ENCODE measurements around the gene PXN.
"Not testable (repeated sequence)": the region's sequence is repeated elsewhere in the genome, so short reads cannot be mapped to it uniquely, and the experiment has no call there.

The PXN gene

DNA sequence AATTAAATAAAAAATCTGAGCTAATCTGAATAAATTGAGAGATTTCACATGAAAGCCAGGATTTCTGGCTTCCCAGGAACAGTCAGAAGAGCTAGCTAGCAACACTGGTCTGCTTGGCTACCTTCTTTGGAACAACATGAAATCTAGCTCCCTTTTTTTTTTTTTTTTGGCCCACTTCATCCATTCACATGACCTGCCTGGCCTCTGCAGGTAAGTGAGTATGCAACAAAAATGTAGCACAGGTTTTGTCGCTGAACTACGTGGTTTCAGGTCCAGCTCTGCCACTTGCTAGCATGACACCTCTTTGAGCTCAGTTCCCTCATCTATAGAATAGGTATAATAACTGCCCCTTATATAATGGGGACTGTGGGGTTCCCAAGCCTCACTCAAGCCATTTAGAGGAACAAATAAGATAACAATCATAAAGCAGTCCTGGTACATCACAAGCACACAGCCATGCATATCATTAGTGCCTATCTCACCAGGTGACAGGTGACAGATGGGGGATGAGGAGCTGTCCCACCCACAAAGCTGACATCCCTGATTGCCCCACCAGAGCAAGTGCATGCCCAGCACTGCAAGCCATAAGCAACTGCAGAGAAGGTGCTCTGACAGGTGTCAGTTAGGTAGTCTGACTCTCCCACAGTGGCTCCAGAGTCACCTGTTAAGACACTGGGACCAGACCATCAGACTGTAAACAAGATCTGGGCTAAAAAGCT lies 25.6 kb downstream of the PXN start:
- no peak for DNase-seq

- DNase-seq, result no peak
These were observed 26.6 kb downstream of the PXN start for GRCh38 chr12:120238839-120239445.

DNA sequence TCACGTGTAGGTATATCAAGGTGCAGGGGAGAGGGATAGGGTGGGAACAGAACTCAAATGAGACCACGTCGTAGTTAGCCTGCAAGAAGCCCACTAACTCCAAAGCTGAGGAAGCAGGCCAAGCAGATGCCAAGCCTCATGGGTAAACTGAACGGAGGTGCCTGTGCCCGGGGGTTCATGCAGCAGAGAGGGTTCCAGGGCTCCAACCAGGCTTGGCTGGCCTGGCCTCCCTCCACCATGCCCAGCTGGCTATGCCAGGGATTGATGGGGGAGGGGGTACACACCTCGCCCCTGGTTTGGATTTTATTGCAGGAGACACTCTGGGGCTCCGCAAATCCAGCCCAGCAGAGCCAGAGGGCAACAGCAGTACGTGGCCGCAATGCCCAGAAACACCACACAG lies 27.3 kb downstream of the PXN start:
- no peak for DNase-seq

GRCh38 chr12:120237360-120238171 lies 28.0 kb downstream of the PXN start:
- no peak for DNase-seq

- not testable (repeated sequence) for DNase-seq
These were observed 28.7 kb downstream of the PXN start for GRCh38 chr12:120236809-120237208.

GRCh38 chr12:120235369-120236323 lies 29.9 kb downstream of the PXN start:
- DNase-seq, result no peak

DNA sequence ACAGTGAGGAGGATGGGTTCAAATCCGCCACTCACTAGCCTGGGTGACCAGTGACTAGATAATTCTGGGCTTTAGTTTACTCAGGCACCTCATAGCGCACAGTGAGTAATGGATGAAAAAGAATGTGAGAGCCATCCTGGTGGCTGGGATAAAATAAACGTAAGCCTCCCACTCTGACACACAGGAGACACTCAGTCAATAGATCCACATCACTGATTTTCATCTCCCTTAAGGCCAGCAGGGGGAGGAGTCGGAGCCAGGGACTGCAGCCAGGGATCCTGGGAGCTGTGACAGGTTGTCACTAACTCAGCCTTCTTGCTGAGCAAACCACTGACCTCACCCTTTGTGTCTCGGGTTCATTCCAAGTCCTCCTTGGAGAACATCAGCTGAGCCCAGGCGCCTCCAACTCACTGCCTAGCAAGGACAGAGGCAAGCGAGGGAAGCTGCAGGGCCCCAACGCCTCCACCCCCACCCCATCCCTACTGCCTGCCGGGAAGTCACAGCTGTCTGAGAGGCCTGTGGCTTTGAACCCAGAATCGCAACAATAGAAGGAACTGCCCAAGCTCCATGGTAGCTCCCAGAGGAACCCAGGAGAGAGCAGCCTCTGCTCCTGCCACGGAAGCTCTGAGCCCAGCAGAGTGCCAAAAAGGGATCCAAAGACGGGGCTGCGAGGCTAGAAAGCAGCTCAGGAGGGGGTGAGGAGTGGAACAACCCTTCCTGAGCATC lies 30.7 kb downstream of the PXN start:
- peak; percentile 14 for DNase-seq

- no peak for DNase-seq
These were observed 34.1 kb downstream of the PXN start for GRCh38 chr12:120231316-120232011.

GRCh38 chr12:120230974-120231315 lies 34.6 kb downstream of the PXN start:
- no peak for DNase-seq

DNA sequence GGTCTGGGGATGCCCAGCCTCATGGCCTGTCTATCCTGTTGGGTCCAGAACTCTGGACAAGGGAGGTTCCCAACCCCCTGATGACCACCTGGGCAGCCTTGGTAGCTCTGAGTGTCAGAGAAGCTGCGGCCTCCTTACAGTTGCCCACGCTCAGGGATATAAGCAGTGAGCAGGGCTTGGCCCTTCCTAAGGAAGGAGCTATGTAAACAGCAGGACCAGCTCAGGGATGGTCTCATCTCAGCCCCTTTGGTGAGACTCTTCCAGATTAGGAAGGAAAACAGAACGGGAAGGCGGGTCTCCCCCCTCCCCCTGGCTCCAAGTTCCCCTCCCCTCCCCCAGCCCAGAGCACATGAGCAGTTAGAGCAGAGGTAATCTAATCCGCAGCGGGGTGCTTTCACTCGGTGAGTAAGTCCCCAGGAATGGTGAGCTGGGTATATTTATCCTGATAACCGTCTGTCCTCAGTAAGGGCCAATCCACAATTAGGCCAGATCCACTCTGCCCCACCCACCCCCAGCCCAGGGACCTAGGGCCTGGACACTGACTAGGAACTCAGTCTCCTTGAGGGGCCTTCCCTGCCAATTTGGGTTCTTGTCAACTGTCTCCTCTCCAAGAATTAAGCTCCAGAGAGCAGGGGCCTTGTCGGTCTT lies 35.1 kb downstream of the PXN start:
- DNase-seq, result no peak

DNA sequence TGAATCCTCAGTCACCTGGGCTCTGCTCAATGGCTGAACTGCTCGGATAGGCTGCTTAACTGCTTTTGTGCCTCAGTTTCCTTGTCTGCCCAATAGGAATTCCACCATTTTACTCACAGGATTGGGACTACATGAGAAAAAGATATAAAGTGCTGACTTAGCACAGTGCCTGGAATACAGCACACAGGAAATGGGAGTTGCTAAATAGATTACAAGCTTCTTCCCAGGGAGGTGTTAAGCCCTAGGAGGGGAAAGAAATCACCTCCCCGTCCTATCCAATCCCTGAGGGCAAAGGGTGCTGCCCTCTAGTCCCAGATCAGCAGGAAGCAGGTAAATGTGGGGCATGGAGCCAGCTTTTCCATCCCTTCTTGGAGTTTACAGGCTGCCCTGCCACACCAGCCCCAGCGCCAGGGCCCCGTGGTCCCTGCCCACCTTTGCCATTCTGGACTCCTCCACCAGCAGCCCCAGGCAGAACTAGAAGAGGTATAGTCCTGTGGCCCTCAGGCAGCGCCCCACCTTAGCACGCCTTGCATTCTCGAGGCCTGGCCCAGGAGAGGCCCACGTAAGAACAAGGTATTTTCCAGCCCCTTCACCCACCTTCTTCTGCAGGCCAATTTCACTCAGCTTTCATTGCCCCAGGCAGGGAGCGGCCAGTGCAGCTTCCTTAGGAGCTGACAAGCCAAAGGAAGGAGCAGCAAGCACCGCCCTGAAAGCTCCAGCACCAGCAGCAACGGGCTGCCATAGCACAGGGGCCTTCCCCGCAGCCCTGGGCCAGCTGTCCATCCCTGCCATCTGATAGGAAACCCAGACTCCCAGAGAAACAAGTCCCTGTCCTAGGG lies 35.8 kb downstream of the PXN start:
- no peak for DNase-seq

GRCh38 chr12:120229071-120229486 lies 36.5 kb downstream of the PXN start:
- no peak for DNase-seq

- DNase-seq, result peak; percentile 58
These were observed 37.0 kb downstream of the PXN start for GRCh38 chr12:120228291-120229070.

DNA sequence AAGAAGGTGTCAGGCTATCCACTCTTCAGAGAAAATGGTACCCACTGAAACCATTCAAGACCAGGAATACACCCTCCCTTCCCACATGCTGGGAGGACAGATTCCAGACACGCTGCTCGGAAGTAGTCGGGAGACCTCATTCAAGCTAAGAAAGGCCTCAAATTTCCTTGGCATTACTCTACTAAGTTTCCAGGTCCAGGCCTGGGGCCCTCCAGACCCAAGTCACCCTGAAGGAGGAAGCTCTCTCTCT lies 37.6 kb downstream of the PXN start:
- DNase-seq, result no peak

GRCh38 chr12:120227233-120228040 lies 38.1 kb downstream of the PXN start:
- no peak for DNase-seq

DNA sequence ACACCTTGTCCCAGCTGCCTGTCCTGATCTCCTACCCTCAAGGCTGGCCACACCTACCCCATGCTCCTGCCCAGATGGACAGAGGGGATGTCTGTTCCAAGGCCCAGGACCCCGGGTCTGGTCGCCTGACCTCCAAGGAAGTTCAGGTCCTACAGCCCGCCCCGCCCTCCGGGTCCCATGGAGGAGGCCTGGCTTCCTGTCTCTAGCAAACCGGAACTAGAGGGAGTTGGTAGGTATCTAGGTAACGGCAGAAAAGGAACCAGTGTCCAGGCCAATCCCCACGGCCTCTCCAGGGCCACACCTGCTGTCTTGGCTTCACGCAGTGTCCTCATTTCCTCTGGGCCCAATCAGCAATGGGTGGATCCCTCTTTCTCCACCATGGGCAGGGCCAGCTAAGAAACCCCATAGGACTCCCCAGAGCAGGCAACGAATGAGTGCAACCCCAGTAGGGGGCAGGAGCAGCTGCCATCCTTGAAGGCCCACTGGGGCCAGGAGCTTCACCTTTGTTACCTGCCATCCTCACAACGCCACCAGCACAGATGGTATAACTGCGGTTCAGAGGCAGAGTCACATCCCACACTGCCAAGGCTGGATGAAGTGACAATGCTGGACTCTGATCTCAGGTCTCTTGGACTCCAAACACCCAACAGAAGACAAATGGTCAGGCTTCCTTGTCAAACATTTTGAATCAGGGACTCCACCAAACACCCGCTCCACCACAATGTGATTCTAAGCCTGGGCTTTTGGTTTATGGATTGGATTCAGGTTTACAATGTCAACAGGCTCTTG lies 39.5 kb downstream of the PXN start:
- peak; percentile 93 for DNase-seq

DNA sequence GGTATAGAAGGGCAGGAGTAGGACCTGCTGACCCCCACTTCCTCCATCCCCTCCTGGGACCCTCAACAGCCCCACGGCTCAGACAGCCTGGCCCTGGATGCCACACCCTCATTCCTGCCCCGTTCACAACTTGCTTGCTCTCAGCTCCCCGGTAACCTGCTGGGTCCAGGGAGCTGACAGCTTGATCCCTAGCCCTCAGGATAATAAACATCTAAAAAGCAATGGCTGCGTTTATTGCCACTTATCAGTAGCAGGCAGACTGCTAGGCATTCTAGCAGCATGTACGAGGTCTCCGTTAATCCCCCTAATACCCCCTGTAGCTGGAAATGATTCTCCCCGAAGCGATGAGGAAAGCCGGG lies 40.4 kb downstream of the PXN start:
- no peak for DNase-seq

Measured in NCI-H774 (cell line).